GM19328 (cell line): ENCODE data around the gene TSPAN12.

ENCODE experiments used
- ATAC-seq: cut with Tn5 transposase; IDR thresholded peaks from one replicate; pipeline ENCODE4 v1.9.1; 2021; ENCODE audit warnings: mild to moderate bottlenecking, moderate library complexity; ENCODE audit not compliant: unreplicated experiment

Gene TSPAN12

DNA sequence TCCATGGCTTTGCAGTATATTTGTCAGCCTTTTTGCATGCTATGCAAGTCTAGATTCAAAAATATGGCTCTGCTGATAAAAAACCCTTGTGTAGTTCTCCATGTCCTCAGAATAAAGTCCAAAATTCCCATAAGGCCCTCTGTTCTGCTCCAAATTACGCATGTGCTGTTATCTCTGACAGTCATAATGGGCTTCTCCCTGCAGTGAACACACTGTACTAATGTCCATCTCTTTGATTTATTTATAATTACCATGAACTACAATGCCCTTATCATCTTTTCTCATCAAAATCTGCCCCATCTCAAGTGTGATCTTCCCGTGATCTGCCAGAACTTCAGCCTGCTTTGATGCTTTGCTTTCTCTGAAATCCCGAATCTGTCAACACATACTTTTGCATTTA is 87.7 kb downstream of the TSPAN12 start:
- no peak for ATAC-seq

- ATAC-seq, result no peak
Observed at GRCh38 chr7:120760851-120761250, 97.1 kb downstream of the TSPAN12 start.

DNA sequence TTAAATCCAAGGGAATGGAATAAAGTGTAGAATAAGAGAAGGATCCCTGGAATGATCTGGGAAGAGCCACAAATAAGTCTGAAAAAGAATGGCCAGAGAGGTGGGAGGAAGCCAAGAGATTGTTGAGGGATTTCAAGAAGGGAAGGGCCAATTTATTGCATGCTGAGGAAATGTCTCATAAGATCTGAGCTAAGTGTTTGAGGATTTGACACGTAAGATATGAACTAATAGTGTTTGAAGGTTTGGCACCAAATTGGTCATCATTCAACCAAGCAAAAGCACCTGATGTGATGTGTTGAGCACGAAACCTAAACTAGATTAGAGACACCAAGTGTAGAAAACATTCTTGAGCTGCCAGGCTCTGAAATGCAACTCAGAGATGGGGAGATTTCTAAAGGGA is 97.9 kb downstream of the TSPAN12 start:
- ATAC-seq, result no peak

DNA sequence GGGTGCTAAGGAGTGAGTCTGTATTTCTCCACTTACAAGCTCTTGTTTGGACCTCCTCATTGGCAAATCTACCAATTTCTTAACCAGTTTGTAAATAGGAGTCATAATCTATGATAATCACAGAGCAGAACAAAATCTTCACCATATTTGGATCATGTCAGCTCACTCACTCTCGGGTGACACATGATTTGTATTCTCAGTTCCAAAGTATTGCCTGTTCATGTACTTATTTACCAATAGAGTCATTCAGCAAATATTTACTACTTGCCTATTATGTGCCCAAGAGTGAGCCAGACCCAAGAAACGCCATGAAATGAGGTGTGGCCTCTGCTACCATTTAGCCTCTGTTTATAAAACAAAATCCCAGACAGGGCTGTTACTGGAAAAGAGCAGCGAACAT is 114.8 kb downstream of the TSPAN12 start:
- no peak for ATAC-seq

GRCh38 chr7:120742372-120742771 is 115.6 kb downstream of the TSPAN12 start:
- no peak for ATAC-seq

GRCh38 chr7:120741371-120742042 is 116.4 kb downstream of the TSPAN12 start:
- ATAC-seq, result no peak

DNA sequence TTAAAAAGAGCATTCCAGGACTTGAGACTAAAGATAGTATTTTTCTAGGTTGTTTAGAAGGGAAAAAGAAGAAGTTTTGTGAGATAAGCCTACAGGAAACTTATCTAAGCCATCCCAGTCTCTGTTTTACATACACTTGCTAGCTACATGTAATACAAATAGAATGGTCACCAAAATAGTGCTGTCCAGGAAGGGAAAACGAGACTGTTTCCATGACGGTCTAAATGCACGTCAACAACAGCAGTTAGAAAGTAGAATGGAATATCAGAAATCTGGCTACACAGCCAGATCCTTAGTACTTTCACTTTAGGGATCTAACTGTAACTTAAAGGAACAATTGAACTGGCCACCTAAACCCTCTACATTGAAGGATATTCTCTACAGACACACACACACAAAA is 117.6 kb downstream of the TSPAN12 start:
- no peak for ATAC-seq

GRCh38 chr7:120738816-120739215 is 119.1 kb downstream of the TSPAN12 start:
- ATAC-seq, result no peak
